MM.1S (cell line): ENCODE data around the gene EIF2D.

Experiments used
- DNase-seq: peaks from one replicate; pipeline ENCODE4 v3.0.0-alpha.2; 2015
- H2AFZ ChIP-seq: fragments of 300-600 bp; sonication (generic); 2 replicates; pipeline ENCODE4 v1.6.0; 2016; ENCODE audit warnings: antibody characterized with exemption, low read length
- H3F3A ChIP-seq: fragments of 300-600 bp; sonication (generic); 2 replicates; pipeline ENCODE4 v1.6.1; 2016; ENCODE audit warnings: mild to moderate bottlenecking, antibody characterized with exemption, low read length, moderate library complexity, mixed read lengths; ENCODE audit not compliant: insufficient read depth
- H3K27ac ChIP-seq: fragments of 300-600 bp; sonication (generic); 2 replicates; pipeline ENCODE4 v1.5.1; 2016; ENCODE audit warnings: mild to moderate bottlenecking, low read length
- H3K27me3 ChIP-seq: fragments of 300-600 bp; sonication (generic); replicated peaks from 2 replicates; pipeline ENCODE4 v1.6.0; 2016; ENCODE audit warnings: low read length; ENCODE audit not compliant: insufficient read depth
- H3K36me3 ChIP-seq: fragments of 300-600 bp; sonication (generic); replicated peaks from 2 replicates; pipeline ENCODE4 v1.6.1; 2016; ENCODE audit warnings: mild to moderate bottlenecking, low read length, mixed read lengths; ENCODE audit not compliant: insufficient read depth
- H3K4me1 ChIP-seq: fragments of 300-600 bp; sonication (generic); 2 replicates; pipeline ENCODE4 v1.6.1; 2016; ENCODE audit warnings: low read length, mixed read lengths
- H3K4me2 ChIP-seq: fragments of 300-600 bp; sonication (generic); 2 replicates; pipeline ENCODE4 v1.6.0; 2016; ENCODE audit warnings: low read depth, low read length
- H3K4me3 ChIP-seq: fragments of 300-600 bp; sonication (generic); 2 replicates; pipeline ENCODE4 v1.5.1; 2016; ENCODE audit warnings: low read length, mixed read lengths
- H3K79me2 ChIP-seq: fragments of 300-600 bp; sonication (generic); 2 replicates; pipeline ENCODE4 v1.6.1; 2016; ENCODE audit warnings: mixed run types, low read length, mixed read lengths
- H3K9ac ChIP-seq: fragments of 300-600 bp; sonication (generic); 2 replicates; pipeline ENCODE4 v1.6.1; 2016; ENCODE audit warnings: low read length, mixed read lengths
- H3K9me2 ChIP-seq: fragments of 300-600 bp; sonication (generic); replicated peaks from 2 replicates; pipeline ENCODE4 v1.6.1; 2016; ENCODE audit warnings: mild to moderate bottlenecking, low read length, mixed read lengths; ENCODE audit not compliant: insufficient read depth
- H3K9me3 ChIP-seq: fragments of 300-600 bp; sonication (generic); replicated peaks from 2 replicates; pipeline ENCODE4 v1.6.1; 2016; ENCODE audit warnings: mild to moderate bottlenecking, low read length, mixed read lengths; ENCODE audit not compliant: insufficient read depth
- H4K20me1 ChIP-seq: fragments of 300-600 bp; sonication (generic); 2 replicates; pipeline ENCODE4 v1.6.1; 2016; ENCODE audit warnings: mild to moderate bottlenecking, low read length, moderate library complexity, mixed read lengths; ENCODE audit not compliant: insufficient read depth
- EZH2 ChIP-seq: fragments of 300-600 bp; sonication (generic); optimal IDR thresholded peaks from 2 replicates; pipeline ENCODE3; 2017; ENCODE audit warnings: low read depth, mild to moderate bottlenecking, antibody characterized with exemption, low read length, mixed read lengths
- EZH2phosphoT487 ChIP-seq: fragments of 300-600 bp; sonication (generic); IDR thresholded peaks from 2 replicates; pipeline ENCODE4 v1.6.1; 2018; ENCODE audit warnings: antibody characterized with exemption, low read length
- TF ChIP-seq, protein P1 (sequence below): fragments of 300-600 bp; sonication (generic); IDR thresholded peaks from 2 replicates; pipeline ENCODE4 v1.5.1; 2016; ENCODE audit warnings: antibody characterized with exemption, low read length, mixed read lengths

EIF2D gene

DNA sequence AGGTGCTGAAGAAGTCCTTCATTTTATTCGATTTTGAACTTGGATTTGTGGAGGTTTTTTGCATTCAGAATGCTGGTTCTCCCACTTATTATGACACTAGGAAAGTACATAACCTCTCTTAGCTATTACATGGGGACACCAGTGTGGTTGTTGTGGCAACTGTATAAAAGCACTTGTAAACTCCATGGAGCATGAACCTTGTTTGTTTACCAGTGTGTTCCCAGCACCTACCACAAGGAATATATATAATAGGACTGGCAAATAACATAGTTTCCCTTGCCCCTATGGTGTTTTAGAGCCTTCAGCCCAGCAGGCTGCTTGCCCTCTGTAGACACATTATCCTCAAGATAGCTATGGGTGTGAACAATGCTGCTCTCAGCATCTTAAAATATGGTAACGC lies 61.8 kb downstream of the EIF2D start:
- H3K36me3 ChIP-seq = no peaks in the 10 kb centered on the region
- no peaks in the 10 kb centered on the region for H3K9me2 ChIP-seq
- TF ChIP-seq EZH2phosphoT487 = no peak
- TF ChIP-seq EZH2 = no peak
- TF ChIP-seq, protein P1, sequence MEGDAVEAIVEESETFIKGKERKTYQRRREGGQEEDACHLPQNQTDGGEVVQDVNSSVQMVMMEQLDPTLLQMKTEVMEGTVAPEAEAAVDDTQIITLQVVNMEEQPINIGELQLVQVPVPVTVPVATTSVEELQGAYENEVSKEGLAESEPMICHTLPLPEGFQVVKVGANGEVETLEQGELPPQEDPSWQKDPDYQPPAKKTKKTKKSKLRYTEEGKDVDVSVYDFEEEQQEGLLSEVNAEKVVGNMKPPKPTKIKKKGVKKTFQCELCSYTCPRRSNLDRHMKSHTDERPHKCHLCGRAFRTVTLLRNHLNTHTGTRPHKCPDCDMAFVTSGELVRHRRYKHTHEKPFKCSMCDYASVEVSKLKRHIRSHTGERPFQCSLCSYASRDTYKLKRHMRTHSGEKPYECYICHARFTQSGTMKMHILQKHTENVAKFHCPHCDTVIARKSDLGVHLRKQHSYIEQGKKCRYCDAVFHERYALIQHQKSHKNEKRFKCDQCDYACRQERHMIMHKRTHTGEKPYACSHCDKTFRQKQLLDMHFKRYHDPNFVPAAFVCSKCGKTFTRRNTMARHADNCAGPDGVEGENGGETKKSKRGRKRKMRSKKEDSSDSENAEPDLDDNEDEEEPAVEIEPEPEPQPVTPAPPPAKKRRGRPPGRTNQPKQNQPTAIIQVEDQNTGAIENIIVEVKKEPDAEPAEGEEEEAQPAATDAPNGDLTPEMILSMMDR = no peak
- H3K27ac ChIP-seq = no peak overlapping the region
- H3K27me3 ChIP-seq = no peaks in the 10 kb centered on the region
- peaks cover 8% of the 10 kb centered on the region for H3F3A ChIP-seq
- DNase-seq = no peak
- H3K4me2 ChIP-seq = no peak overlapping the region
- H3K9me3 ChIP-seq = no peaks in the 10 kb centered on the region
- no peaks in the 10 kb centered on the region for H4K20me1 ChIP-seq
- H3K9ac ChIP-seq = no peak overlapping the region
- H3K4me3 ChIP-seq = no peak overlapping the region
- no peak overlapping the region for H2AFZ ChIP-seq
- no peaks in the 10 kb centered on the region for H3K79me2 ChIP-seq
- peaks cover 16% of the 10 kb centered on the region for H3K4me1 ChIP-seq

DNA sequence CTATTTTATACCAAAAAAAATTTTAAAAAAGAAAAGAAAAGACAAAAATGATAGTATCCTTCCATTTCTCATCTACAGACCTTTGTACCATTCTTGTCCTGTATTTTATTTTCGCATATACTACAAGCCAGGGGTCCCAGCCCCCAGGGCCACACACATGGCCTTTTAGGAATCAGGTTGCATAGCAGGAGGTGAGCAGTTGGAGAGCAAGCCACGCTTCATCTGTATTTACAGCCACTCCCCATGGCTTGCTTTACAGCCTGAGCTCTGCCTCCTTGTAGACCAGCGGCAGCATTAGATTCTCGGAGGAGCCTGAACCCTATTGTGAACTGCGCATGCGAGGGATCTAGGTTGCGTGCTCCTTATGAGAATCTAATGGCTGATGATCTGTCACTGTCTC lies 65.2 kb downstream of the EIF2D start:
- Histone ChIP-seq H3K4me1 (0 out of 2 replicates have a peak, but pooled peaks cover 3% of the 10 kb centered on the region), H3K27ac (no peak overlapping the region), H3K9me2 (no peaks in the 10 kb centered on the region), H3F3A (no peaks in the 10 kb centered on the region), H4K20me1 (no peaks in the 10 kb centered on the region), H3K9ac (no peak overlapping the region), H3K36me3 (no peaks in the 10 kb centered on the region), H3K4me3 (no peak overlapping the region), H3K79me2 (no peaks in the 10 kb centered on the region), H3K9me3 (no peaks in the 10 kb centered on the region), H3K4me2 (no peak overlapping the region), H3K27me3 (no peaks in the 10 kb centered on the region), H2AFZ (no peak overlapping the region)
- no peak for DNase-seq
- TF ChIP-seq EZH2 (no peak), EZH2phosphoT487 (no peak)
- TF ChIP-seq, protein P1 = no peak

DNA sequence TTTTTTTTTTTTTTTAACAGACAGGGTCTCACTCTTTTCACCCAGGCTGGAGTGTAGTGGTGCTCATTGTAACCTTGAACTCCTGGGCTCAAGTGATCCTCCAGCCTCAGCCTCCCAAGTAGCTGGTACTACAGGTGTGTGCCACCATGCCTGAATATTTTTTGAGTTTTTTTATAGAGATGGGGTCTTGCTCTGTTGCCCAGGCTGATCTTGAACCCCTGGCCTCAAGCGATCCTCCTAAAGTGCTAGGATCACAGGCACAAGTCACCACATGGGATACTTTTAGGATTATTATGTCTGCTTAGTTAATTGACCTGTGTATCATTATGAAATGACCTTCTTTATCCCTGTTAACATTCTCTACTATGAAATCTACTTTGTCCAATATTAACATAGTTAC lies 66.9 kb downstream of the EIF2D start:
- H3K27ac ChIP-seq = no peak overlapping the region
- H3K4me1 ChIP-seq = 0 out of 2 replicates have a peak, but pooled peaks cover 3% of the 10 kb centered on the region
- TF ChIP-seq, protein P1 = no peak
- no peak for TF ChIP-seq EZH2
- TF ChIP-seq EZH2phosphoT487 = no peak

More for the DNA sequence above, 66.9 kb downstream of the EIF2D start:
- Histone ChIP-seq H3K79me2 (no peaks in the 10 kb centered on the region), H3K4me2 (no peak overlapping the region), H3K9me2 (no peaks in the 10 kb centered on the region), H4K20me1 (no peaks in the 10 kb centered on the region), H3F3A (no peaks in the 10 kb centered on the region), H3K36me3 (no peaks in the 10 kb centered on the region), H2AFZ (no peak overlapping the region), H3K4me3 (no peak overlapping the region), H3K9me3 (no peaks in the 10 kb centered on the region), H3K27me3 (no peaks in the 10 kb centered on the region), H3K9ac (no peak overlapping the region)
- DNase-seq = no peak
